OCI-LY7 (cell line): ENCODE measurements around the gene B3GLCT. TPM values are rescaled to one million over a fixed set of nuclear protein-coding genes. Genes with fewer than 3 reads are reported as not detected.

ENCODE experiments used
- BruUV-seq: library from RNA; stranded (reverse); fragments of 400-500 nt; replicated peaks from 2 replicates; lab custom pipeline; 2021; lab: Mats Ljungman, UMichigan
- CTCF ChIA-PET: fragments of 300-600 bp; sonication (Branson Sonifier 250); formaldehyde crosslinking; loops from one replicate; lab custom pipeline; 2022; ENCODE audit warnings: antibody characterized with exemption; ENCODE audit not compliant: unreplicated experiment; lab: Charles Lee
- POLR2A ChIA-PET: fragments of 300-600 bp; sonication (Branson Sonifier 250); formaldehyde crosslinking; loops from one replicate; lab custom pipeline; 2022; ENCODE audit warnings: antibody characterized with exemption; lab: Charles Lee
- DNase-seq: peaks from one replicate; pipeline ENCODE4 v3.0.0-alpha.2; 2015; ENCODE audit warnings: low spot score
- H2AFZ ChIP-seq: fragments of 200-600 bp; sonication (generic), shearing (Covaris generic); 2 replicates; pipeline ENCODE4 v1.6.1; 2014; ENCODE audit warnings: mild to moderate bottlenecking, antibody characterized with exemption, low read length, moderate library complexity
- H3K27ac ChIP-seq: fragments of 200-600 bp; sonication (generic); 2 replicates; pipeline ENCODE4 v1.5.1; 2014; ENCODE audit warnings: mixed run types, low read depth, mild to moderate bottlenecking, moderate library complexity, low read length, inconsistent platforms; ENCODE audit not compliant: poor library complexity, severe bottlenecking
- H3K36me3 ChIP-seq: fragments of 200-600 bp; sonication (generic); 2 replicates; pipeline ENCODE4 v1.6.1; 2014; ENCODE audit warnings: mild to moderate bottlenecking, antibody characterized with exemption, low read length, moderate library complexity, mixed read lengths; ENCODE audit not compliant: insufficient read depth
- H3K4me1 ChIP-seq: fragments of 200-600 bp; sonication (generic); 2 replicates; pipeline ENCODE4 v1.5.1; 2014; ENCODE audit warnings: mild to moderate bottlenecking, low read length; ENCODE audit not compliant: insufficient read depth, poor library complexity, severe bottlenecking
- H3K4me2 ChIP-seq: fragments of 200-600 bp; sonication (generic); 2 replicates; pipeline ENCODE4 v1.6.1; 2014; ENCODE audit warnings: mild to moderate bottlenecking, low read length
- H3K4me3 ChIP-seq: fragments of 200-600 bp; sonication (generic); 2 replicates; pipeline ENCODE4 v1.5.1; 2014; ENCODE audit warnings: mild to moderate bottlenecking, low read depth, low read length; ENCODE audit not compliant: poor library complexity, severe bottlenecking
- H3K79me2 ChIP-seq: fragments of 200-600 bp; sonication (generic); 2 replicates; pipeline ENCODE4 v1.6.1; 2016; ENCODE audit warnings: low read depth, mild to moderate bottlenecking, low read length, moderate library complexity, mixed read lengths; ENCODE audit not compliant: insufficient read depth
- H3K9me2 ChIP-seq: fragments of 200-600 bp; sonication (generic); 2 replicates; pipeline ENCODE4 v1.6.1; 2016; ENCODE audit warnings: mild to moderate bottlenecking, low read length, mixed read lengths; ENCODE audit not compliant: insufficient read depth
- H3K9me3 ChIP-seq: fragments of 200-600 bp; sonication (generic); 2 replicates; pipeline ENCODE4 v1.6.1; 2014; ENCODE audit warnings: mild to moderate bottlenecking, mixed run types, low read length, mixed read lengths
- H4K20me1 ChIP-seq: fragments of 200-600 bp; sonication (generic); 2 replicates; pipeline ENCODE4 v1.6.1; 2014; ENCODE audit warnings: mild to moderate bottlenecking, antibody characterized with exemption, low read length, moderate library complexity, mixed read lengths; ENCODE audit not compliant: insufficient read depth
- EZH2phosphoT487 ChIP-seq: fragments of 200-600 bp; sonication (generic); IDR thresholded peaks from 2 replicates; pipeline ENCODE4 v1.6.1; 2018; ENCODE audit warnings: low read depth, borderline replicate concordance, mild to moderate bottlenecking, mixed run types, antibody characterized with exemption, low read length, moderate library complexity, mixed read lengths
- intact Hi-C: fragments of 100-400 bp; cut with micrococcal nuclease; formaldehyde crosslinking; loops from one replicate; pipeline ENCODE4 v1.10.0; 2022; ENCODE audit not compliant: unreplicated experiment
- total RNA-seq, 2 experiments: library from RNA; depleted of rRNA in 1 of 2; stranded (reverse); fragments of >200 nt in 1 of 2; shearing (Covaris generic) in 1 of 2; gene quantifications; 2 replicates each; pipeline ENCODE4 v1.2.3, GENCODE V29; 2014 to 2022
- TF ChIP-seq, protein P1 (sequence below): fragments of 200-600 bp; sonication (generic); conservative IDR thresholded peaks from 2 replicates; pipeline ENCODE4 v1.5.1; 2014; ENCODE audit warnings: mild to moderate bottlenecking, antibody characterized with exemption, low read length, moderate library complexity, mixed read lengths

Gene B3GLCT
- total RNA-seq, 2 experiments from 2014 or later = 3.7 to 4.3 TPM

DNA sequence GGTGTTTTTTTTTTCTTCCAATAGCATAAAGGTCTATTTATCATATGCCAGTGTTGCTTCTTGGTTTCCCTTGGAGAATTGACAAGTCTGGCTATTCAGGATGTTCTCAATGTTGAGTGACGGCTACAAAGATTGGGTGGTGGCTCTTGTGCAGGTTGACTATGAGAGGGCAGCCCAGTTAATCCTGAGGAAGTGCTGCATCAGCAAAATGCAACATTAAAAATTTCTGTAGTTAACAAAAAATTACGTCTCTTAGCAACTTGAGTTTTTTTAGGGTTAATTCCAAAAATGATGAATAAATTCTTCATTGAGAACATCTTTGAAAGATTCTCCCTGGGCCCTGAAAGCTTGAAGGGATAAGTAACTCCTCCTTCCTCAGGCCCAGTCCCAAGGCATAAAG is 147.1 kb downstream of the B3GLCT start:
- Histone ChIP-seq H2AFZ (no peak overlapping the region), H3K4me1 (no peaks in the 10 kb centered on the region), H3K27ac (no peak overlapping the region), H3K4me3 (no peak overlapping the region), H3K79me2 (no peaks in the 10 kb centered on the region), H3K9me2 (no peaks in the 10 kb centered on the region), H4K20me1 (no peaks in the 10 kb centered on the region), H3K36me3 (no peaks in the 10 kb centered on the region), H3K4me2 (no peak overlapping the region), H3K9me3 (no peaks in the 10 kb centered on the region)
- BruUV-seq = no TSS peak
- CTCF ChIA-PET = no interaction called here
- POLR2A ChIA-PET = interaction anchor here (0.9 kb wide), 1 partner anchor 36 kb away, joined by 3 read pairs; no protein-coding TSS in a partner anchor
- no peak for DNase-seq
- intact Hi-C loops = no loop called here
- TF ChIP-seq, protein P1, sequence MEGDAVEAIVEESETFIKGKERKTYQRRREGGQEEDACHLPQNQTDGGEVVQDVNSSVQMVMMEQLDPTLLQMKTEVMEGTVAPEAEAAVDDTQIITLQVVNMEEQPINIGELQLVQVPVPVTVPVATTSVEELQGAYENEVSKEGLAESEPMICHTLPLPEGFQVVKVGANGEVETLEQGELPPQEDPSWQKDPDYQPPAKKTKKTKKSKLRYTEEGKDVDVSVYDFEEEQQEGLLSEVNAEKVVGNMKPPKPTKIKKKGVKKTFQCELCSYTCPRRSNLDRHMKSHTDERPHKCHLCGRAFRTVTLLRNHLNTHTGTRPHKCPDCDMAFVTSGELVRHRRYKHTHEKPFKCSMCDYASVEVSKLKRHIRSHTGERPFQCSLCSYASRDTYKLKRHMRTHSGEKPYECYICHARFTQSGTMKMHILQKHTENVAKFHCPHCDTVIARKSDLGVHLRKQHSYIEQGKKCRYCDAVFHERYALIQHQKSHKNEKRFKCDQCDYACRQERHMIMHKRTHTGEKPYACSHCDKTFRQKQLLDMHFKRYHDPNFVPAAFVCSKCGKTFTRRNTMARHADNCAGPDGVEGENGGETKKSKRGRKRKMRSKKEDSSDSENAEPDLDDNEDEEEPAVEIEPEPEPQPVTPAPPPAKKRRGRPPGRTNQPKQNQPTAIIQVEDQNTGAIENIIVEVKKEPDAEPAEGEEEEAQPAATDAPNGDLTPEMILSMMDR = no peak
- TF ChIP-seq EZH2phosphoT487 = no peak

DNA sequence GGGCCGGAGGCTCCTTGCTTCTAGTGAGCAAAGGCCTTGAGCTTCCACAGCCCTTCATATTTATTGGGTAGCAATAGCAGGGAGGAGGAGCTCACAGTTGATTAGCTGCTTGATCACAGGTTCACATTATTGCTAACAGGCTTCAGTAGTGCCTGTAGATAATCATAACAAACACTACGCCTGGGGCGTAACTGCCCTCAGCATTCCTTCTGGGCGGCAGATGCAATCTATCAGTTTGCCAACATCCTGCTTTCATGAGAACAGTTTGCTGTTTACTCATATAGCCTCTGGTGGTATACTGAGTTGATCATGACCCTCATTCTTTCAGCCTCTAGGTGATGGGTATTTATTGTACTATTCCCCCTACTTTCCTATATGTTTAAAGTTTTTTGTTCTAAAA is 149.4 kb downstream of the B3GLCT start:
- H3K36me3 ChIP-seq = no peaks in the 10 kb centered on the region

DNA sequence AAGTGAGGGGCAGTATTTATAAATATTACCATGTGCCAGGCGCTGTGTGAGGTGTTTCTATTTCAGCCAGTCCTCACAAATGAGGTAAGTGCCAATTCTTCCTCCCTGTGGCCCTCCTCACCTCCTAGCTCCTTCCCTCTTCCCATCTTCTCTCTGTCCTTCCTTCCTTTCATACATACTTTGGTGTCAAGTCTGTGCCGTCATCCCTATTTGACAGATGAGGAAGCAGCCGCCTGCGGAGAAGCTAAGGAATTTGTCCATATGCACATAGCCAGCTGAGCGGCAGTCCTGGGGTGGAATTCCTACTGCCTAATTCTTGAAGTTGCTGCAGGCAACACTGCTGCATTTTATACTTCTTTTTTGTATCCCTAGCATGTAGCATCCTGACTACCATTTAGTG is 150.8 kb downstream of the B3GLCT start:
- Histone ChIP-seq H3K9me2 (no peaks in the 10 kb centered on the region), H4K20me1 (no peaks in the 10 kb centered on the region), H3K4me3 (no peak overlapping the region), H3K4me1 (no peaks in the 10 kb centered on the region), H3K79me2 (no peaks in the 10 kb centered on the region), H3K27ac (no peak overlapping the region), H3K4me2 (no peak overlapping the region), H3K9me3 (peaks cover 10% of the 10 kb centered on the region), H2AFZ (no peak overlapping the region), H3K36me3 (no peaks in the 10 kb centered on the region)
- CTCF ChIA-PET = no interaction called here
- no peak for TF ChIP-seq EZH2phosphoT487
- TF ChIP-seq, protein P1 = no peak
- DNase-seq = no peak
- intact Hi-C loops = no loop called here
- POLR2A ChIA-PET = interaction anchor here (0.6 to 1.2 kb wide), 3 partner anchors 30 to 829 kb away, joined by 3 to 5 read pairs (median 3); no protein-coding TSS in a partner anchor
- no TSS peak for BruUV-seq

More for the DNA sequence above, 149.4 kb downstream of the B3GLCT start:
- no peaks in the 10 kb centered on the region for H3K9me2 ChIP-seq
- H3K4me1 ChIP-seq = no peaks in the 10 kb centered on the region
- H3K9me3 ChIP-seq = no peaks in the 10 kb centered on the region
- BruUV-seq = no TSS peak
- H4K20me1 ChIP-seq = no peaks in the 10 kb centered on the region
- no peak overlapping the region for H3K4me3 ChIP-seq
- H3K79me2 ChIP-seq = no peaks in the 10 kb centered on the region
- no peak overlapping the region for H3K27ac ChIP-seq
- ChIA-PET POLR2A (interaction anchor here (0.7 kb wide), 1 partner anchor 109 kb away, joined by 3 read pairs; no protein-coding TSS in a partner anchor), CTCF (no interaction called here)
- H2AFZ ChIP-seq = no peak overlapping the region
- H3K4me2 ChIP-seq = no peak overlapping the region
- no peak for TF ChIP-seq EZH2phosphoT487
- TF ChIP-seq, protein P1 = no peak
- intact Hi-C loops = no loop called here
- no peak for DNase-seq
